Measurements from ENCODE around the gene ERGIC1.

Gene ERGIC1

DNA sequence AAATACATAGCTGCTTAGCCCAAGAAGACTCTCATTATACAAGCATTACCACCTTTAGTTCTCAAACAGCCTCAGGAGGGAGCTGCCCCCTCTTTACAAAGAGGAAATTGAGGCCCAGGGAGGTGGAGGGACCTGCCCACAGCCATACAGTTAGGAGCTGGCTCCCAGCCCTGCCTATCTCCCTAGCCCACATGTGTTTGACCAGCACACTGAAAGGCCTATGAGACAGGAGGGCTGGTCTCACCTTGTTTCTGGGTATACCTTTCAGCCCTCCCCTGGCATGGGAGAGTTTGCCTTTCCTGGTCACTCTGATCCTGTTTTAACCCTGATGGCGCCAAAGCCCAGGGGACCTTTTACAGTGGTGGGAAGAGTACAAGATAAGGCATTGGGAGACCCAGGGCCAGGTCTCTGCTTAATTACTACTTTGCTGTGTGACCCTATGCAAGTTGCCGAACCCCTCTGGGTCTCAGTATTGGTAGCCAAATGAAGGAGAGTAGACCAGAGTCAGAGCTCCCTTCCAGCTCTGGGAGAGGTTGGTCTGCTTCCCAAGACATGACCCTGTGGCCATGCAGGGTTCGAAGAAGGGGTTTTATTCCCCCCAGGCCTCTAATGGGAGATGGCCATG, 64.3 kb downstream of the ERGIC1 start:
- no peak overlapping the region for H3K4me3 ChIP-seq (ENCODE audit: low read length)
- TF ChIP-seq CTCF (IDR thresholded peaks at IDR 0.05; ENCODE audit: insufficient read depth, low read depth, low read length, missing control alignments) = no peak
- DNase-seq (ENCODE audit: low read depth) = no peak

DNA sequence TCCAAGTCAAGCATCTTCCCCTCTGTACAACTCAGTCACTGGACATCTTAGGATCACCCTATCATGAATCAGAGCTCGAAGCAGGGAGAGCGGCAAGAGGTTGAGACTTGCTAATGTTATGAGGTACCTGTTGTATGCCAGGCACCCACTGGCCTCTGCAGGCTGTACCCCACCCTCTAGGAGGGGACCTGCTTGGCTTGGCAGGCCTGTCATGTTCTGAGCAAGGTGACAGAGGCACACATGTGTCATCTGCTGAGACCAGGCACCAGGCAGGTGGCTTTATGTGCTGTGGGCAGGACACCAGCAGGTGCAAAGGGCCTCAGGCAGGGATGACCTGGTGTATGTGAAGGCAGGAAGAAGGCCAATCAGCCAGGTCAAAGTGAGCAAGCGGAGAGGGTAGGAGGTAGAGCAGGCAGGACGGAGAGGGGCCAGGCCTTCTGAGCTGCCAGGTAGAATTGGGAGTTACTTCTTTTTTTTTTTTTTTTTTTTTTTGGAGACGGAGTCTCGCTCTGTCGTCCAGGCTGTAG, 64.9 kb downstream of the ERGIC1 start:
- no peak for TF ChIP-seq CTCF (IDR thresholded peaks at IDR 0.05; ENCODE audit: insufficient read depth, low read depth, low read length, missing control alignments)
- DNase-seq (ENCODE audit: low read depth) = no peak
- no peak overlapping the region for H3K4me3 ChIP-seq (ENCODE audit: low read length)

DNA sequence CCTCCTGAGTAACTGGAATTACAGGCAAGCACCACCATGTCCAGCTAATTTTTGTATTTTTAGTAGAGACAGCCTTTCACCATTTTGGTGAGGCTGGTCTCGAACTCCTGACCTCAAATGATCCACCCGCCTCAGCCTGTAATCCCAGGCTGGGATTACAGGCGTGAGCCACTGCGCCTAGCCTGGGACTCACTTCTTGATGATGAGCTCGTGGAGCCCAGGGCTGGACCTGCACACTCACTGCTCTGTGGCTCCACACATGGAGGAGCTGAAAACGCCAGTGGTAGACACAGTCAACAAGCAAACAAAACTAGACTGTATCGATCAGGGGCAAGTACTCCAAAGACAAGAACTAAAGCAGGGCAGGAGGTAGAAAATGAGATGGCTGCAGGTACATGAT, 65.4 kb downstream of the ERGIC1 start:
- peak; percentile 26 for DNase-seq (ENCODE audit: low read depth)
- no peak for TF ChIP-seq CTCF (IDR thresholded peaks at IDR 0.05; ENCODE audit: insufficient read depth, low read depth, low read length, missing control alignments)
- H3K4me3 ChIP-seq (ENCODE audit: low read length) = no peak overlapping the region

- DNase-seq (ENCODE audit: low read depth) = no peak
- no peak for TF ChIP-seq CTCF (IDR thresholded peaks at IDR 0.05; ENCODE audit: insufficient read depth, low read depth, low read length, missing control alignments)
Measured at GRCh38 chr5:172901012-172901780, 67.1 kb downstream of the ERGIC1 start.

GRCh38 chr5:172901788-172902496, 67.9 kb downstream of the ERGIC1 start:
- H3K4me3 ChIP-seq (ENCODE audit: low read length) = no peak overlapping the region
- peak; percentile 52 for DNase-seq (ENCODE audit: low read depth)
- TF ChIP-seq CTCF (IDR thresholded peaks at IDR 0.05; ENCODE audit: insufficient read depth, low read depth, low read length, missing control alignments) = no peak

More at GRCh38 chr5:172901012-172901780, 67.1 kb downstream of the ERGIC1 start:
- no peak overlapping the region for H3K4me3 ChIP-seq (ENCODE audit: low read length)

GRCh38 chr5:172902497-172903472, 68.7 kb downstream of the ERGIC1 start:
- H3K4me3 ChIP-seq (ENCODE audit: low read length) = no peak overlapping the region
- DNase-seq (ENCODE audit: low read depth) = peak; percentile 66
- peak; percentile 61 for TF ChIP-seq CTCF (IDR thresholded peaks at IDR 0.05; ENCODE audit: insufficient read depth, low read depth, low read length, missing control alignments)

Data from epithelial cell of esophagus (primary cell).